HepG2 (cell line): Measurements from ENCODE around the gene ANKRD13D. TPM values are rescaled to one million over a fixed set of nuclear protein-coding genes. Genes with fewer than 3 reads are reported as not detected.

Source experiments
- BHLHE40 ChIP-seq: IDR thresholded peaks from 2 replicates; pipeline ENCODE4 v1.6.1; 2011; ENCODE audit warnings: low read length, improper control_type of control experiment
- BRCA1 ChIP-seq: sonication (generic); formaldehyde crosslinking; IDR thresholded peaks from 2 replicates; pipeline ENCODE4 v1.4.0; 2020; ENCODE audit warnings: missing genetic modification reagents
- CC2D1A ChIP-seq: sonication (generic); formaldehyde crosslinking; IDR thresholded peaks from 2 replicates; pipeline ENCODE4 v1.8.1; 2023; ENCODE audit warnings: mild to moderate bottlenecking, missing genetic modification reagents
- ELF1 ChIP-seq: sonication (generic); formaldehyde crosslinking; IDR thresholded peaks from 2 replicates; pipeline ENCODE4 v1.4.0; 2020; ENCODE audit warnings: missing genetic modification reagents
- ISX ChIP-seq: sonication (generic); formaldehyde crosslinking; conservative IDR thresholded peaks from 2 replicates; pipeline ENCODE4 v1.5.0; 2020; ENCODE audit warnings: missing genetic modification reagents
- KAT2B ChIP-seq: fragments of 150-350 bp; IDR thresholded peaks from 2 replicates; pipeline ENCODE4 v1.6.1; 2014; ENCODE audit warnings: low read depth, low read length, borderline replicate concordance
- KMT2A ChIP-seq: sonication (generic); formaldehyde crosslinking; IDR thresholded peaks from 2 replicates; pipeline ENCODE4 v1.4.0; 2020; ENCODE audit warnings: missing genetic modification reagents
- NBN ChIP-seq: fragments of 450-650 bp; conservative IDR thresholded peaks from 2 replicates; pipeline ENCODE4 v1.6.1; 2017
- NFATC3 ChIP-seq: sonication (generic); formaldehyde crosslinking; IDR thresholded peaks from 2 replicates; pipeline ENCODE4 v1.5.1; 2020; ENCODE audit warnings: mild to moderate bottlenecking, missing genetic modification reagents
- NFIB ChIP-seq: sonication (generic); formaldehyde crosslinking; IDR thresholded peaks from 2 replicates; pipeline ENCODE4 v1.9.0; 2021; ENCODE audit warnings: missing genetic modification reagents, mild to moderate bottlenecking, borderline replicate concordance
- PRDM4 ChIP-seq: sonication (generic); formaldehyde crosslinking; IDR thresholded peaks from 2 replicates; pipeline ENCODE4 v1.9.0; 2021; ENCODE audit warnings: missing genetic modification reagents, borderline replicate concordance
- SKI ChIP-seq: fragments of 450-650 bp; IDR thresholded peaks from one replicate; pipeline ENCODE4 v1.6.1; 2018; ENCODE audit warnings: mild to moderate bottlenecking; ENCODE audit not compliant: partially characterized antibody
- SRY ChIP-seq: sonication (generic); formaldehyde crosslinking; IDR thresholded peaks from 2 replicates; pipeline ENCODE4 v1.8.0; 2022; ENCODE audit warnings: mild to moderate bottlenecking, missing genetic modification reagents
- U2AF1 ChIP-seq: fragments of 200-400 bp; formaldehyde crosslinking; optimal IDR thresholded peaks from 2 replicates; pipeline ENCODE3; 2017; ENCODE audit warnings: mild to moderate bottlenecking, low read depth, low read length
- ZBTB21 ChIP-seq: sonication (generic); formaldehyde crosslinking; IDR thresholded peaks from 2 replicates; pipeline ENCODE4 v1.4.0; 2020; ENCODE audit warnings: missing genetic modification reagents
- ZBTB7A ChIP-seq: sonication (generic); formaldehyde crosslinking; IDR thresholded peaks from 2 replicates; pipeline ENCODE4 v1.8.0; 2022; ENCODE audit warnings: mild to moderate bottlenecking, missing genetic modification reagents
- ZBTB7B ChIP-seq: sonication (generic); formaldehyde crosslinking; IDR thresholded peaks from 2 replicates; pipeline ENCODE4 v1.4.0; 2020; ENCODE audit warnings: missing genetic modification reagents
- ZEB1 ChIP-seq: IDR thresholded peaks from 2 replicates; pipeline ENCODE4 v1.6.1; 2012; ENCODE audit warnings: mild to moderate bottlenecking, low read depth, inconsistent platforms; ENCODE audit not compliant: insufficient replicate concordance
- ZNF362 ChIP-seq: sonication (generic); formaldehyde crosslinking; IDR thresholded peaks from 2 replicates; pipeline ENCODE4 v1.4.0; 2020; ENCODE audit warnings: missing genetic modification reagents, mild to moderate bottlenecking, borderline replicate concordance
- ZNF512 ChIP-seq: sonication (generic); formaldehyde crosslinking; IDR thresholded peaks from 2 replicates; pipeline ENCODE4 v1.4.0; 2020; ENCODE audit warnings: mild to moderate bottlenecking, missing genetic modification reagents
- ZNF746 ChIP-seq: sonication (generic); formaldehyde crosslinking; IDR thresholded peaks from 2 replicates; pipeline ENCODE4 v1.8.0; 2022; ENCODE audit warnings: mild to moderate bottlenecking, missing genetic modification reagents
- ZNF773 ChIP-seq: sonication (generic); formaldehyde crosslinking; IDR thresholded peaks from 2 replicates; pipeline ENCODE4 v1.4.0; 2020; ENCODE audit warnings: missing genetic modification reagents, borderline replicate concordance
- ZNF781 ChIP-seq: sonication (generic); formaldehyde crosslinking; IDR thresholded peaks from 2 replicates; pipeline ENCODE4 v1.5.1; 2020; ENCODE audit warnings: borderline replicate concordance, mild to moderate bottlenecking, missing genetic modification reagents; ENCODE audit errors: not compliant biosample characterization
- ZNF891 ChIP-seq: sonication (generic); formaldehyde crosslinking; IDR thresholded peaks from 2 replicates; pipeline ENCODE4 v1.5.0; 2020; ENCODE audit warnings: mild to moderate bottlenecking, missing genetic modification reagents
- polyA plus RNA-seq, 8 experiments: library from polyadenylated mRNA; depleted of rRNA in 3 of 8; stranded (reverse) in 7 of 8; unstranded in 1 of 8; fragments of >200 nt; fragmentation: Illumina TruSeq in 4 of 8; extraction: Trizol in 4 of 8; gene quantifications; 2 replicates each; pipeline versions ENCODE4 v1.2.1 to v1.2.3, GENCODE V29; 2011 to 2016; ENCODE audit warnings: low read depth in 4 of 8, missing spikeins in 1 of 8, mixed read lengths in 1 of 8; ENCODE audit not compliant: insufficient read depth in 1 of 8
- total RNA-seq, 5 experiments: library from RNA; depleted of rRNA; stranded (reverse); fragments of >200 nt; fragmentation: Illumina TruSeq; extraction: Trizol; gene quantifications; 2 replicates each; pipeline ENCODE4 v1.2.3, GENCODE V29; 2016; ENCODE audit warnings: low read depth in 1 of 5
- TF ChIP-seq, protein P1 (sequence below): sonication (generic); formaldehyde crosslinking; IDR thresholded peaks from 2 replicates; pipeline ENCODE4 v1.5.0; 2020; ENCODE audit warnings: missing genetic modification reagents, mild to moderate bottlenecking, borderline replicate concordance

The ANKRD13D gene
- total and polyA plus RNA-seq, 2 of the 13 experiments (the other 11 are each of a cell fraction or from before 2014, with no cell fraction given), result 18.6 to 27.3 TPM

GRCh38 chr11:67239783-67240575 is 49.1 kb upstream of the ANKRD13D start (continued):
- TF ChIP-seq PRDM4 (no peak), ELF1 (peak; percentile 70), CC2D1A (CRISPR knock-in tag) (no peak), BHLHE40 (no peak), KAT2B (no peak), ZEB1 (peak; percentile 24), NBN (no peak), ZBTB7B (CRISPR knock-in tag) (peak; percentile 67; the same call in 1 of the 2 replicates), ZNF362 (CRISPR knock-in tag) (no peak), NFIB (CRISPR knock-in tag) (no peak), ZNF746 (CRISPR knock-in tag) (no peak), ISX (CRISPR knock-in tag) (no peak), ZBTB7A (CRISPR knock-in tag) (no peak), ZNF891 (CRISPR knock-in tag) (0 out of 2 replicates have a peak, but pooled peaks have one; percentile 39), ZBTB21 (peak; percentile 65), KMT2A (CRISPR knock-in tag) (peak; percentile 90), U2AF1 (no peak), NFATC3 (no peak), SKI (peak; percentile 29), ZNF781 (no peak), ZNF512 (CRISPR knock-in tag) (no peak), ZNF773 (CRISPR knock-in tag) (no peak), BRCA1 (CRISPR knock-in tag) (no peak), SRY (CRISPR knock-in tag) (peak; percentile 81; the same call in 1 of the 2 replicates)
- TF ChIP-seq, protein P1, sequence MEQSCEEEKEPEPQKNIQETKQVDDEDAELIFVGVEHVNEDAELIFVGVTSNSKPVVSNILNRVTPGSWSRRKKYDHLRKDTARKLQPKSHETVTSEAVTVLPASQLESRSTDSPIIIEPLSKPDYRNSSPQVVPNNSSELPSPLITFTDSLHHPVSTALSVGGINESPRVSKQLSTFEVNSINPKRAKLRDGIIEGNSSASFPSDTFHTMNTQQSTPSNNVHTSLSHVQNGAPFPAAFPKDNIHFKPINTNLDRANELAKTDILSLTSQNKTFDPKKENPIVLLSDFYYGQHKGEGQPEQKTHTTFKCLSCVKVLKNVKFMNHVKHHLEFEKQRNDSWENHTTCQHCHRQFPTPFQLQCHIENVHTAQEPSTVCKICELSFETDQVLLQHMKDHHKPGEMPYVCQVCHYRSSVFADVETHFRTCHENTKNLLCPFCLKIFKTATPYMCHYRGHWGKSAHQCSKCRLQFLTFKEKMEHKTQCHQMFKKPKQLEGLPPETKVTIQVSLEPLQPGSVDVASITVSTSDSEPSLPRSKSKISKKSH (CRISPR knock-in tag), result peak; percentile 80
